HG03159 (cell line): ENCODE results near the gene MED9.
"Not testable (repeated sequence)": the region's sequence is repeated elsewhere in the genome, so short reads cannot be mapped to it uniquely, and the experiment has no call there.

Experiments
- ATAC-seq: cut with Tn5 transposase; IDR thresholded peaks from one replicate; pipeline ENCODE4 v1.9.1; 2021; ENCODE audit warnings: mild to moderate bottlenecking, moderate library complexity; ENCODE audit not compliant: unreplicated experiment

Gene MED9

DNA sequence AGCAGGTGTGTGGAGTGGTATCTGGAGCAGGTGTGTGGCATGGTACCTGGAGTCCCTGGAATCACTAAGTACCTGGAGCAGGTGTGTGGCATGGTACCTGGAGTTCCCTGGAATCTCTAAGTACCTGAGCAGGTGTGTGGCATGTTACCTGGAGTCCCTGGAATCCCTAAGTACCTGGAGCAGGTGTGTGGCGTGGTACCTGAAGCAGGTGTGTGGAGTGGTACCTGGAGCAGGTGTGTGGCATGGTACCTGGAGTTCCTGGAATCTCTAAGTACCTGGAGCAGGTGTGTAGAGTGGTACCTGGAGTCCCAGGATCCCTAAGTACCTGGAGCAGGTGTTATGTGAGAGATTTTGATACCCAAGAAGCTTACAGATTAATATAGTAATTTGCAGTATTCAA lies 22.1 kb upstream of the MED9 start:
- not testable (repeated sequence) for ATAC-seq

DNA sequence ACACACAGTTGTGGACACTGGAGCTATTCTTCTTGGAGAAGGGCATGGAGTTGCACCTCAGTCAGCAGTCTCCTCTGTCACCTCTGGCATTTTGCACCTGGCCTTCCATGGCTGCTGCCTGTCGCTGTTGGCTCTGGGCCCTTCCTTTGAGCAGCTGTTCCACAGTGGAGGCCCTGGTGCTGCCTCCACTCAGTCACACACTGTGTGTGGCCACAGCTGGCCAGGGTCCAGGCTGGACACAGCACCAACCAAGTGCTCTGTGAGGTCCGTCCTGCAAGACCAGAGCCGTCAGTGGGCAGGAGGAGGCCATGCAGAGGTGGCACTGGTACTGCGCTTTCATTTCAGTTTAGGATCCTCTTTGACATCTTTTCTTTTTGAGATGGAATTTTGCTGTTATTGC lies 21.6 kb upstream of the MED9 start:
- ATAC-seq, result no peak

GRCh38 chr17:17456251-17456650 lies 20.5 kb upstream of the MED9 start:
- ATAC-seq, result no peak

DNA sequence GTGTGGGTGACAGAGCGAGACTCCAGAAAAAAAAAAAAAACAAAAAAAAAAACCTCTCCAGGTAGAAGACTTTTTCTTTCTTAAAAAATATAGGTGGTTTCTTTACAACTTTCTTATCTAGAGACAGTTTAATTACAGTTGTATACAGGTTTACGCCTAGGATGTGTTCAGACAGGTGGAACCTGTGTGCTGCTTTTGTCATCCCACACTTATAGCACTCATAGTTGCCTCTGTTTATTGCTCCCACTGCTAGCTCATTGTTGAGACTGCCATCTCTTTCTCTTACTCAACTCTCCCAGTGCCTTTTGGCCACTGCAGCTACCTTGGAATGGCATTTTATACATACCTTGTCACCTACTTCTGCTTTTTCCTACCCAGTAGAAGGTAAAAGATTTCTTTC lies 19.1 kb upstream of the MED9 start:
- no peak for ATAC-seq

DNA sequence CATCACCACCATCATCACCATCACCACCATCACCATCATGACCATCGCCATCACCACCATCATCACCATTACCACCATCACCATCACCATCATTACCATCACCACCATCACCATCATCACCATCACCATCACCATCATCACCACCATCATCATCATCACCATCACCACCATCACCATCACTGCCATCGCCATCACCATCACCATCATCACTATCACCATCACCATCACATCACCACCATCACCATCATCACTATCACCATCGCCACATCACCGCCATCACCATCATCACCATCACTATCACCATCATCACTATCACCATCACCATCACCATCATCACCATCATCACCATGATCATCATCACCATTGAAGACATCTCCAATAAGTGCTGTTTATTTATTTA lies 16.8 kb upstream of the MED9 start:
- ATAC-seq, result no peak

GRCh38 chr17:17462048-17462824 lies 14.6 kb upstream of the MED9 start:
- ATAC-seq, result no peak

DNA sequence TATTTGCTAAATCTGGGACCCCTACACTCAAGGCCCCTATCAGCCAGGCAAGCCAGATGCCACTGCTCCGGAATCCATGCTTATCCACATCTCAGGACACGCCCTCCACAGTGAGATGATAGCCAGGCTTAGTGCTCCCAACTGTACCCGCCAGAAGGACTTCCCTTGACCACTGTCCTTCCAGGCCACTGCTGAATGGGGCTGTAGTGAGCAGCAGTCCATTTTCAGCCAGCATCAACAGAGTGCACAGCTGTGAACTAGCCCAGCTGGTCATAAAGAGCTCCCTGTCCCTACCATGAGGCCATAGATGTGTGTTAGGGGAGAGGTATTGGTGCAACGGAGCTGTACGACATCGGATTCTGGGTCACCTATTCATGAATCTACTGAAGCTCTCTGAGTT lies 13.0 kb upstream of the MED9 start:
- no peak for ATAC-seq

DNA sequence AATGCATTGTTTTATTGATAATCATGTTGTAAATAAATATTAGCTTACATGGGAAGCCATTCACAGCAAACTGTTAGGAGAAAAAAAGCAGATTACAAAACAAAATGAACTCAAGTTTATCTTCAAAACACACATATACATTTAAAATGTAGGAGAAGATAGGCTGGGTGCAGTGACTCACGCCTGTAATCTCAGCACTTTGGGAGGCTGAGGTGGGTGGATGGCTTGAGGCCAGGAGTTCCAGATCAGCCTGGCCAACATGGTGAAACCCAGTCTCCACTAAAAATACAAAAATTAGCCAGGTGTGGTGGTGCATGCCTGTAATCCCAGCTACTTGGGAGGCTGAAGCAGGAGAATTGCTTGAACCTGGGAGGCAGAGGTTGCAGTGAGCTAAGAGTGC lies 10.9 kb upstream of the MED9 start:
- ATAC-seq, result not testable (repeated sequence)

DNA sequence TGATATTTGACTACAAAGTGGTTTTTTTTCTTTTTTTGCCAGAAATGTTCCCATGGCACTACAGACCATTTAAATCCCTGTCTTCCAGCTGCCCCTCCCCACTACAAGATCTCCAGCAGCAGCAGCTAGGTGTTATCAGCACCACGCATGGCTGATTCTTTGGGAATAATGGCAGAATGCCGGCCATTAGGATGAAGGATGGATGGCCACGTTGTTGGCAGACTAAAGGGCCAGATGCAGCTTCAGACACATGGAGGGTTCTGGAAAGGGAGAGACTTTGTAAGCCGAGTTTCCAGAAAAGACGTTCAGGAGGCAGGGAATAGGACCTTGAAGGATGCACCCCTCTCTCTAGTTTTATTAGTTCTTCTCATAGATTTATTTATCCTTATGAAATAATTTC lies 10.3 kb upstream of the MED9 start:
- ATAC-seq, result no peak

- ATAC-seq, result no peak
Measured at GRCh38 chr17:17467016-17467415, 9.8 kb upstream of the MED9 start.

DNA sequence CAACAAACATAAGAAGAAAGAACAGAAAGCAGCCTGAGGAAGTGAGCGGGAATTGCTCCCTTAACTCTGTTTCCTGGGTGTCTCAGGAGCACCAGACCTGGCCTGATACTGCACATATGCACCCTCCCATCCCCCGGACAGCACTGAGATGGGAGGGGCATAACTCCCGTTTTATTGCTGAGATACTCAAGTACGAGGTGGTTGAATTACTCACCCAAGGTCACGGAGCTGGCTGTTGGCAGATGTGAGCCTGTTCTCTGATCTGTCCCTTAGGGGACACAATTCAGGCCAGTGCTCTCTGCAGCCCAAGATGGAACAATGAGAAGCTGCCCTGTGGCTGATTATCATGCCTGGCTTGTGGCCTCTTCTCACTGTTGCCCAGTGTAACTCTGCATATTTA lies 9.1 kb upstream of the MED9 start:
- no peak for ATAC-seq

GRCh38 chr17:17468217-17469010 lies 8.4 kb upstream of the MED9 start:
- ATAC-seq, result no peak

DNA sequence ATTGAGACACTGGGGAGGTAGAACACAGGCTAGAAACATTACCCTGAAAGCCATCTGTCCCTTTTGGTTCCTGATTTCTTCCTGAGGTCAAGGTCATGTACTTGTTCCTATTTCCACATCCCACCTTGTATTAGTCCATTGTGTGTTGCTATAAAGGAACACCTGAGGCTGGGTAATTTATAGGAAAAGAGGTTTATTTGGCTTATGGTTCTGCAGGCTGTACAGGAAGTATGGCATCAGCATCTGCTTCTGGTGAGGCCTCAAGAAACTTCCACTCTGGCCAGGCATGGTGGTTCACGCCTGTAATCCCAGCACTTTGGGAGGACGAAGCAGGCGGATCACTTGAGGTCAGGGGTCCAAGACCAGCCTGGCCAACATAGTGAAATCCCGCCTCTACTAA lies 7.4 kb upstream of the MED9 start:
- no peak for ATAC-seq

DNA sequence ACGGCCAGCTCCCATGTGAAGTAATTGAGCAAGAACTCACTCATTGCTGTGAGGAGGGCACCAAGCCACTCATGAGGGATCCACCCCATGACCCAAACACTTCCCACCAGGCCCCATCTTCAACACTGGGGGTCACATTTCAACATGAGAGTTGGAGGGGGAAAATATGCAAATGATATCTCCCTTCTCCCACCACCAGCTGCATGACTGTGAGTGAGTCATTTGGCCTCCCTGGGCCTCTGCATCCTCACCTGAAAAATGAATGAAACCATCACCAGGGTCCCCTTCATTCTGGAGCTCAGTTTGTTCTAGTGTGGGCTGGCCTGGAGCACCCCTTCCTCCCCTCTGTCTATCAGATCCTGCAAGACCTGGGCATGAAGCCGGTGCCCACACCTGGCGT lies 6.8 kb upstream of the MED9 start:
- no peak for ATAC-seq

GRCh38 chr17:17472333-17472920 lies 4.4 kb upstream of the MED9 start:
- ATAC-seq, result no peak

- no peak for ATAC-seq
Measured at GRCh38 chr17:17474341-17474740, 2.5 kb upstream of the MED9 start.

GRCh38 chr17:17479209-17479608 lies 2.4 kb downstream of the MED9 start:
- ATAC-seq, result no peak

DNA sequence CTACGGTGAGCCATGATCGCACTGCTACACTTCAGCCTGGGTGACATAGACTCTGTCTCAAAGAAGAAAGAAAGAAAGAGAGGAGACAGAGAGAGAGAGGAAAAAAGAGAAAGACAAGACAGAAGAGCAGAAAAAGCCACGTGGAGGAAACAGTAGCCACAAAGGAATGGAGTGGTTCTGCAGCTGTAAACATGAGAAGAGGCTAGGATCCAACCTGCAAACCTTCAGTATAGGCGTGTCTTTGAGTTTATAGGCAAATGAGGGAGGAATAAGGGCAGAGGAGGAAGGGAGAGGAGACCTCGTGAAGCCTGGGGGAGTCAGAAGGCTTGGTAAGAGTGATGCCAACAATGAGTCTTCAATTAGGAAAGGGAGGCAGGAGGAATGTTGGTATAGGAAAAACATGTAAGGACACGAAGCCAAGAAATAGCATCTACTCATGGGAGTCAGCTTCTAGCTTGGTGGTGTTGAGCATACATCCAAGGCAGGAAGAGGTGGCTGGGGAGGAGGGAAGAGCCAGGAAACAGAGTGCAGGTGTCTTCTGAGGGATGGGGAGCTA lies 3.9 kb downstream of the MED9 start:
- ATAC-seq, result no peak

- ATAC-seq, result no peak
Measured at GRCh38 chr17:17481860-17482259, 5.1 kb downstream of the MED9 start.

GRCh38 chr17:17484451-17484899 lies 7.7 kb downstream of the MED9 start:
- no peak for ATAC-seq

GRCh38 chr17:17485420-17485819 lies 8.6 kb downstream of the MED9 start:
- no peak for ATAC-seq

- not testable (repeated sequence) for ATAC-seq
Measured at GRCh38 chr17:17486416-17486815, 9.6 kb downstream of the MED9 start.
